LNCAP (cell line): ENCODE results near the gene GRIN2A.

Experiments
- TF ChIP-seq, protein P1 (sequence below): fragments of 450-650 bp; IDR thresholded peaks from 2 replicates; pipeline ENCODE4 v1.5.1; 2017; ENCODE audit warnings: mild to moderate bottlenecking

The GRIN2A gene

DNA sequence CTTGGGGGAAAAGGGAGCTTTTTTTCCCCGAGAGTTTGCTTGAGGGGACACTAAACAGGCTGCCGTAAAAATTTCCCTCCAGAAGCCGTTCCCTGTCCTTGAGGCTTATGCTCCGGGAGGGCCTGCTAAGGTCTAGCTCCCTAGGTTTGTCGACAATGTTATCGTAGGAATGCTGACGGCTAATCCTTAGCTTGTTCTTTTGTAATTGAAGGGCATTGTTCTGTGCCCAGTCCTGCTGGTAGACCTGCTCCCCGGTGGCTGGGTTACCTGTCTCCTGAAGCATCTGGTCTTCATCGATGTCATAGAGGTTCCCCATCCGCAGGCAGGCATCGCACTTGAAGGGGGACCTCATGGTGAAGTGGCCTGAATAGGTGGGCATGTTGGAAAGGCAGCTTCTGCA lies 418.7 kb downstream of the GRIN2A start:
- TF ChIP-seq, protein P1, sequence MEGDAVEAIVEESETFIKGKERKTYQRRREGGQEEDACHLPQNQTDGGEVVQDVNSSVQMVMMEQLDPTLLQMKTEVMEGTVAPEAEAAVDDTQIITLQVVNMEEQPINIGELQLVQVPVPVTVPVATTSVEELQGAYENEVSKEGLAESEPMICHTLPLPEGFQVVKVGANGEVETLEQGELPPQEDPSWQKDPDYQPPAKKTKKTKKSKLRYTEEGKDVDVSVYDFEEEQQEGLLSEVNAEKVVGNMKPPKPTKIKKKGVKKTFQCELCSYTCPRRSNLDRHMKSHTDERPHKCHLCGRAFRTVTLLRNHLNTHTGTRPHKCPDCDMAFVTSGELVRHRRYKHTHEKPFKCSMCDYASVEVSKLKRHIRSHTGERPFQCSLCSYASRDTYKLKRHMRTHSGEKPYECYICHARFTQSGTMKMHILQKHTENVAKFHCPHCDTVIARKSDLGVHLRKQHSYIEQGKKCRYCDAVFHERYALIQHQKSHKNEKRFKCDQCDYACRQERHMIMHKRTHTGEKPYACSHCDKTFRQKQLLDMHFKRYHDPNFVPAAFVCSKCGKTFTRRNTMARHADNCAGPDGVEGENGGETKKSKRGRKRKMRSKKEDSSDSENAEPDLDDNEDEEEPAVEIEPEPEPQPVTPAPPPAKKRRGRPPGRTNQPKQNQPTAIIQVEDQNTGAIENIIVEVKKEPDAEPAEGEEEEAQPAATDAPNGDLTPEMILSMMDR = no peak

DNA sequence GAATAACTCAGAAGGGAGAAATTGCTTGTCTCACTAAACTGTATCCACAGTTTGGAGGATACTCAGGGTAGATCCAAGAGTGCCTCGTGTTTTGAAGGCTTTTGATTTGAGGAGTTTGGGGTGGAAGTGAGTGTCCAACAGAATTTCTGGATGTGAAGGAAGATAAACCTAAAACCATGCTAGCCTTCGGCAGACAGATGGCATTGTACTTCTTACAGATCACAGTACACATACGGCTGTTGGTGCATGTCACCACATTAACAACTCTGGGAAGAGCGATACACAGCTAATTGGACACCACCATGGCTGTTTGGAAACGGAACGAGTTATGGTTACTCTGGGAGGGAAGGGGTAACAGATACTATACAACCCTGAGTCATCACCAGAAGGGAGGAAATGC lies 420.4 kb downstream of the GRIN2A start:
- TF ChIP-seq, protein P1 = no peak

DNA sequence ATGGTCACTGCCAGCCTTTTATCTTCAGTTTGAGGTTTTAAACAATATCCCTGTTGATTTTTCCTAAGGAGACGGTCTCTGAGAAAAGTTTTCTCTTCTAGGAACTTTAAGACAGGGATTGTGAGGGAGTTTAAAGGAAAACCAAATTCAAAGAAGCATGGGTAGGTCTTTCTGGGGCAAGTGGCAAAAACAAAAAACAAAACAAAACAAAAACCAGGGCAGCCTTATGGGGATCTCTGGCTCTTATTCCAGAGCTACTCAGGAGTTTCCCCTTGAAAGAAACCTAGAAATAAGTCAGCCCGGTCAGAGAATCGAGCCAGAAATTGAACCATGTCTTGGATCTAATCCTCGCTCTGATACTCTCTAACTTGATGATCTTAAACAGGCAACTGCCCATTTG lies 424.5 kb downstream of the GRIN2A start:
- TF ChIP-seq, protein P1 = no peak

DNA sequence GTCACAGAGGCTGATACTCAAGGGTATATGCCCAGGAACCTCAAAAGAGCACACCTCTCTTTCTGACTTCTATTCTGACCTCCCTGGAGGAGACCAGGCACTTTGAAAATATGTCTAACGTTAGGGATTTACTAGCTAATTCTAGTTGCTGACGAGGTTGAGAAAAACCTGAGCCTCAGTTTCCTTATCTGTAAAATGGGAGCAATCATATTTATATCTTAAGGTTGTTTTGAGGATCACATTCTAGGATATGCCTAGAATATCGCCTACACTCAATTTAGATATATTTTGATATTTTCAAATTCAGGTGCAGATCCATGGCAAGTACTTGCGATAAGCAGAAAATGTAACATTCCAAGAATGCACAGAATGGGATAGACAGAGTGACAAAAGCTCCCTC lies 425.8 kb downstream of the GRIN2A start:
- TF ChIP-seq, protein P1 = no peak

DNA sequence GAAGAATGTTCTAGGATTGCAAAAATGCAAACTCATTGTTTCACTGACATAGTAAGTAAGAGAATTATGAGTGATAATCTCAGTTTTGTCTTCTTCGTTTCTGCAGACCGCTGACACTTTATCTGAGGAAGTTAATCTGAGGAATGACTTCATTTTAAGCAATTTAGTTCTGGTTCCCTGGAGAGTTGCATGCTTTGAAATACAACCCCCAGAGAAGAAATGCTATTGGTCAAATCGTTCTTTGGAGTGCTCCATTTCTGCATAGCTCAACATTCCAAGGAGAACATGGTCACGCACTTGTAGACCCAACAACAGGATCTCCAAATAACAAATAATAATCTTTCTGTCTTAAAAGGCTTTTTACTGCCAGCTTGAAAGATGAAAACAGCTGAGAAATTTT lies 427.1 kb downstream of the GRIN2A start:
- TF ChIP-seq, protein P1 = no peak

DNA sequence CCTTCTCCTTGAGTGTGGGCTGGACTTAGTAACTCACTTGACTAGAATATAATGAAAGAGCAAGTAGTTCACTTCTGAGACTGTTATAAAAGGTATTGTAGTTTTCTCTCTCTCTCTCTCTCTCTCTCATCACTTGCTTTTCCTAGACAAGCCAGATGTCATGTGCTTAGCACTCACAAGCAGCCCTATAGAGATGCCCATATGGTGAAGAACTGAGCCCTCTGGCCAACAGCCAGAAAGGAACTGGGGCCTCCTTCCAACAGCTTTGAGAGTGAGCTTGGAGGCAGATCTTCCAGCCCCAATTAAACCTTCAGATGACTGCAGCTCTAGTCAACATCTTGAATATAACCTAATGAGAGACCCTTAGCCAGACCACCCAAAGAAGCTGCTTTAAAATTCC lies 440.5 kb downstream of the GRIN2A start:
- TF ChIP-seq, protein P1 = no peak

DNA sequence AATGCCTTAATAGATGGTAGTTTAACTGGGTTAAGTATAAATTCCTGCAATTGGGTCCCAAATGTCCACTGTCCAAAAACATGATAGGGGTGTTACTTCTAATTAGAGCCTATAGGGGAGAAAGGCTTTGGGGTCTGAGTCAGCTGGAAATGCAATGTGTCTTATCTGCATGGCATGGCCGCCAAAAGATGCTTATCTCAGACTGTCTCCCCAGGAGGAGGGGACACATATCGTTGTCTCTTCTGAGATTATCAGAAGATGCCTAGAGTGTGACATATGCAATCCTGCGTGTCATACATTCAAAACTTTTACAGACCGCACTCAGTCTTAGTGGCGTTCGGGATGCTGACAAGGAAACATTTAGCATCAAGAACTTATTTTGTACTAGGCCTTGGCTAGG lies 442.9 kb downstream of the GRIN2A start:
- TF ChIP-seq, protein P1 = no peak

DNA sequence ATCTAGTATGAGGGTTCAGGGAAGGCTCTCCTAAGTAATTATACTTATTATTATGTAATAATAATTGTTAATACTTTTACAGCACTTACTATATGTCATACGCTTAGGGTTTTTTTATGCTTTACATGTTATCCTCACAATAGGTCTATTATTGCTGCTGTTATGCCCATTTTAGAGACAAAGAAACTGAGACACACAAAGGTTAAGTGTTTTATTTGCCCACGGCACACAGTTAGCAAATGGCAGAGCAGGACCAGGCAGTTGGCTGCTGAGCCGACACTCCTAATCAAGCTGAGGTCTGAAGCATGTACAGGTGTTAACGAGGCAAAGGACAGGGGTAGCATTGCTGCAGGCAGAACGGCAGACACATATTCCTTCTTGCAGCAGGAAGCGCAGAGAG lies 443.5 kb downstream of the GRIN2A start:
- TF ChIP-seq, protein P1 = no peak
